SJCRH30 (cell line): ENCODE results near the gene LAPTM5. TPM values are rescaled to one million over a fixed set of nuclear protein-coding genes. Genes with fewer than 3 reads are reported as not detected.

Source experiments
- DNase-seq, 2 experiments: peaks; one replicate each; pipeline ENCODE4 v3.0.0-alpha.2; 2015 to 2020
- H3K27ac ChIP-seq: fragments of 250-450 bp; sonication (Bioruptor Pico); 2 replicates; pipeline ENCODE4 v1.5.1; 2020; ENCODE audit warnings: mild to moderate bottlenecking, moderate library complexity
- H3K27me3 ChIP-seq: fragments of 250-450 bp; sonication (Bioruptor Pico); 2 replicates; pipeline ENCODE4 v1.5.1; 2020; ENCODE audit warnings: mild to moderate bottlenecking, moderate library complexity
- H3K36me3 ChIP-seq: fragments of 250-450 bp; sonication (Bioruptor Pico); 2 replicates; pipeline ENCODE4 v1.5.1; 2020; ENCODE audit warnings: mild to moderate bottlenecking, moderate library complexity
- H3K4me1 ChIP-seq: fragments of 250-450 bp; sonication (Bioruptor Pico); 2 replicates; pipeline ENCODE4 v1.5.1; 2020; ENCODE audit warnings: mild to moderate bottlenecking, moderate library complexity
- H3K4me3 ChIP-seq: fragments of 250-450 bp; sonication (Bioruptor Pico); 2 replicates; pipeline ENCODE4 v1.5.1; 2020; ENCODE audit warnings: mild to moderate bottlenecking, moderate library complexity
- H3K9me3 ChIP-seq: fragments of 250-450 bp; sonication (Bioruptor Pico); replicated peaks from 2 replicates; pipeline ENCODE4 v1.5.1; 2020; ENCODE audit warnings: mild to moderate bottlenecking, moderate library complexity
- total RNA-seq: library from RNA; depleted of rRNA; stranded (reverse); fragments of >200 nt; shearing (Covaris generic); gene quantifications from 2 replicates; pipeline ENCODE4 v1.2.3, GENCODE V29; 2014

The LAPTM5 gene
- total RNA-seq, 1 experiment from 2014 or later: 34.9 TPM

DNA sequence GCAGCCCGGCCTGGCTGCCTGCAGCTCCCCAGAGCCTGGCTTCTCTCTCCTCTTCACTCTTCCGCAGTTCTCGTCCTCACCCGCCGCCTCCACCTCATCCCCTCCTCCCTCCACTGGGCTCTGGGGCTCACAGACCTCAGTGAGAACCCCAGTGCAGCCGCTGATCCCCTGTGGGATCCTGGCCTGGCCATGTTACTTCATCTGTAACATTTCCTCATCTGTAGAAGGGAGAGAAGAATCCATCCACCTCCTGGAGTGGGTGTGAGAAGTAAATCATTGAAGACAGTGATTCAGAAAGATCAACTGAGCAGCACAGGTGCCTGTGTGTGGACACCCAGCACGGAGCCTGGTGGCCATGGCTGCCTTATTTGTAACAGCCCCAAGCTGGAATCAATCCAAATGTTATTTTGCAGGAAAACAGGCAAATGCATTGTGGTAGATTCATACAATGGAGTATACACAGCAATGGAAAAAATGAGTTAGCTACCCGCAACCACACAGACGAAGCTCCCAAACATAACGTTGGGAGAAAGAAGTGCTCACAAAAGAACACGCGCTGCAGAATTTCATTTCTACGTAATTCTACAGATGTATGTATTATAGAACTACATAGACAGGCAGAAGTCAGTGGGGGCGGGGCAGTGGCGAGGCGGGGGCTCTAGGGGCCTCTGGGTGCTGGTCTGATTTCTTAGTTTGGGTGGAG, 8.7 kb downstream of the LAPTM5 start:
- Histone ChIP-seq H3K9me3 (no peaks in the 10 kb centered on the region), H3K36me3 (no peaks in the 10 kb centered on the region), H3K4me3 (no peak overlapping the region), H3K27ac (peak overlapping the region; percentile 41), H3K27me3 (no peaks in the 10 kb centered on the region), H3K4me1 (peaks cover 22% of the 10 kb centered on the region)
- no peak for DNase-seq

DNA sequence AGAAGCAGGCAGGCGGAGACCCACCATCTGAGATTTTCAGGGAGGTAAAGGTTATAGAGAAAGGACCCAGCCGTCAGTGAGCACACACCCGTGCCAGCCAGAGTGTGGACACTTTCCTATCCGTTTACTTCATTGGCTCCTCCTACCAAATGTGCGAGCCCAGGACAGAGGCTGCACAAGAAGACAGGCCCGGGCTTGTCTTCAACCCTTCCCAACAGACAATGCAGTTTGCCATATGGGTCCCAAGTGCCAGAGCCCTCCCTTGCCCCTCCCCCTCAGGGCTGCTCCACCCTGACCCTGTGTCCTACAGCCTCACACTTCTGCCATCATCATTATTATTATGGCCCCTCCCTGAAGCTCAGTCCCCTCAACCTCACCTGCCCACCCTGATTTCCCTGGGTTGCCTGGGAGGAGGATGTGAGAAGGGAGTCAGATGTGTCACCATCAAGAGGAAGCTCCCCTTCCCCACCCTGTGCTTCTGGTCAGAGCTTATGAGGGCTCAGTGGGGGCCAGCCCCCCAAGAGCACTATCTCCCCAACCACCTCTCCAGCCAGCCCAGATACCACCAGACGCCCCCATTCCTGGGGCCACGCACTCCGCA, 9.4 kb downstream of the LAPTM5 start:
- Histone ChIP-seq H3K4me3 (no peak overlapping the region), H3K27ac (peak overlapping the region; percentile 41), H3K27me3 (no peaks in the 10 kb centered on the region), H3K4me1 (peaks cover 23% of the 10 kb centered on the region), H3K9me3 (no peaks in the 10 kb centered on the region), H3K36me3 (no peaks in the 10 kb centered on the region)
- DNase-seq: peak; percentile 83 to 88

DNA sequence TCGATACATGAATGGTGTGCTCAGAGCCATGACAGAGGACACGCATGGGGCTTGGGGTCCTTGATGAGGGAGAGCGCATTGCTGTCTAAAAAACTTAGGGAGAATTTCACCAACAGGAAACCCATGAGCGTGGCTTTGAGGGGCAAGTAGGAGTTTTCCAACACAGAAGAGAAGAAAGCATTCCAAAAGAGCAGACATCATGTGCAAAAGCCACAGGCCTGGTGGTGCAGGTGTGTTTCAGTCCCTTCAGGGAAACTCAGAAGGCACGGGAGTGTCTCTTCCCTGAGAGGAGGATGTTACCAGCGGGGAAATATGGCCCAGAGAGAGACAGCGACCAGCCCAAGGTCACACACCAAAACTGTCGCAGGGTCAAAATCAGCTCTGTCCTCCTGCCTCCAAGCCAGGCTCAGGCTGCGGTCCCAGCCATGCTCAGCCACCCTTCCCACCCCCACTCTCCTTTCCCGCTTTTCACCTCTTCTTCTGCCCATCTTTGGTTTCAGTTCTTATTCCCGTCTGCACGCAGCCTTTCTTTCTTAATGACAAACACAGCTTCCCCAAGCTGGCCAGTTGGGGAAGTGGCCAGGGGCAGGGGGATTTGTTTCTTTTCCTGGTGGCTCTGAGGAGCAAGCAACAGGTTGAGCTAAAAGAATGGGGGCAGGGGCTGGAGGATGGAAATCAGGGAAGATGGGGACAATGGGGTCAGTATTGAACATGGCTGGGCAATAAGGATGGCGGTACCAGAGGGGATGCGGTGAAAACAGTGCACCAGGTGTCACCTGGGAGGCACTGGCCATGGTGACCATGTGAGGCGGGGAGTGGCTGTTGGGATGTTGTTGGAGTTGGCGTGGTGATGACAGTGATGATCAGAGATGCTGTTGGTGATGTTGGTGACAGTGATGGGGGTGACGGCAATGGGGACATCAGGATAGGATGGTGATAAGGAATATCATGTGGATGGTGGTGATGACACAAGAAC, 10.3 kb downstream of the LAPTM5 start:
- H3K27me3 ChIP-seq: no peaks in the 10 kb centered on the region
- no peaks in the 10 kb centered on the region for H3K9me3 ChIP-seq
- H3K4me3 ChIP-seq: no peak overlapping the region
- H3K27ac ChIP-seq: peak overlapping the region; percentile 41; the same call in 1 of the 2 replicates
- H3K36me3 ChIP-seq: no peaks in the 10 kb centered on the region
- peaks cover 26% of the 10 kb centered on the region for H3K4me1 ChIP-seq
- no peak for DNase-seq

DNA sequence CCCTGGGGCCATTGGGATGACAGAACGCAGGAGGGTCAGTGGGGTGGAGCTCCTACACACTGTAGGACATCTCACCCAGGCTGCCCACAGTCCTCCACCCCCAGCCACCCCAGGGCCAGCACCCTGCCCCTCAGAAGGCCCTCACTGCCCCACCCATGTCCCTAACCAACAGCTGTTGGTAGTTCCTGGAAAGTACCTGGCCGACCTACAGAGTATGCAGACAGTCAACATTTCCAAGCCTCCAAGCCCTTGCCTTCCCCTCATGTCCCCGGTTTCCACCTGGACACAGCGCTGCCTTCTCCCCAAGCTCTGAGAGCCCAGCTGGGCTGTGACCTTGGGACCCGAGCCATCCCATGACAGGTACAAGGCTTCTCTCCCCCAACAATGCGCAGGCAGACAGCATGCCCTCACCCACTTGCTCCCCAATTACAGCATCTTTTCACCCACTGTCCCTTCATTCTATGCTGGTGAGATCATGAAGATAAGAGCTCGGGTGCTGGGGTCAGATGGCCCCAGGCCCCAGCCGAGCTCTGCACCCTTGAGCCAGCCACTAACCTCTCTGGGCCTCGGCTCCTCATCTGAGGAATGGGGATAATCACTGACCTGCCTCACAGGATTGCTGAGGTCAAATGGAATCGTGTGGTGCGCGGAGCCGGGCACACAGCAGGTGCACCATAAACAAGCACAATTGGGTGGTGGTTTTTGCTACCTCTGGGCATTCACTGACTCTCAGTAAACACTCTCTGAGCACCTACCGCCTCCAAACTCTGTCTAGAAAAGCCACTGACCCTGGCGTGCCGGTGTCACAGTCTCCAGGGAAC, 11.2 kb downstream of the LAPTM5 start:
- H3K4me1 ChIP-seq: peaks cover 31% of the 10 kb centered on the region
- H3K4me3 ChIP-seq: no peak overlapping the region
- H3K36me3 ChIP-seq: no peaks in the 10 kb centered on the region
- no peaks in the 10 kb centered on the region for H3K27me3 ChIP-seq
- no peaks in the 10 kb centered on the region for H3K9me3 ChIP-seq
- DNase-seq: no peak
- no peak overlapping the region for H3K27ac ChIP-seq

DNA sequence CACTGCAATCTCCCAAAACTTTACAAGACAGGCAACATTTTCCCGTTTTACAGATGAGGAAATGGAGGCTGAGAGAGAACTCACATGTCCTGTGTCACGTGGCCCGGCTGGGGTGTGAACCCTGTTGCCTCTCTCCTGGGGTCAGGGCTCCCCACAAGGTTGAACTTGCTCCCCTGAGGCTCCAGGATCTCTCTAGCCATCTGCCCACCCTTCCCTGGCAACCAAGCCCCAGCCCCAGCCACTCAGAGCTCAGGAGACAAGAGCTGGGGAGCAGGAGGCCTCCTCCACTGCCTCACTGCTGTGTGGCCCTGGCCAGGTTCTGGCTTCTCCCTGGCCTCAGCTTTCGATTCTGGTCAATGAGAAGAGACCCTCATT, 11.8 kb downstream of the LAPTM5 start:
- Histone ChIP-seq H3K9me3 (no peaks in the 10 kb centered on the region), H3K4me1 (peaks cover 37% of the 10 kb centered on the region), H3K36me3 (no peaks in the 10 kb centered on the region), H3K27me3 (no peaks in the 10 kb centered on the region), H3K4me3 (no peak overlapping the region), H3K27ac (no peak overlapping the region)
- no peak for DNase-seq

DNA sequence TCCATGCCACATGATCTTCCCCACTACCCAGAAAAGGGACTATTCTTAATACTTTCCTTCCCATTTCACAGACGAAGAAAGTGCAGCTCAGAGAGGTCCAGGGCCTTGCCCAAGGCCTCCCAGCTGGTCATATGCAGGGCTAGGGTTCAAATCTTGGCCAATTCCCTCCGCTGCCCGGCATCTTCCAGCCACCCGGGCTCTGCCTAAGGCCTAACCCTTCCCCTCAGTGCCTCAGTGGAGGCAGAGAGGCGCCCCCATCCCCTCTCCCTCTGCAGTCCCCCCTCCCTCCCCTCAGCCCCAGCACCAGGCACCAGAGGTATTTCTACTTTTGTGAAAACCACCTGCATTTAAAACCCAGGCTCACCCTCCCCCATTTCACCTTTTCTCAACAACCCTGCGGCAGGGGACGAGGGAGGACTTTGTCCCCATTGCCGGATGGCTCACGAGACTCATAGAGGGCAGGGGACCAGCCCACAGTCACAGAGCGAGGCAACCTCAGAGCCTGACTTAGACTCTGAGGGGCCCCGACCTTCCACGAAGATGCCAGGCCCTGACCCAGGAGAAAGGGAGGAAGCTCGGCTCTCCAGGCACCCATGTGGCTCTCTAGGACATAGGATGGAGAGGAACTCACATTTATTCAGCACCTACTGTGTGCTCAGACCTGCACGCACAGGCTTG, 12.3 kb downstream of the LAPTM5 start:
- no peaks in the 10 kb centered on the region for H3K27me3 ChIP-seq
- peaks cover 42% of the 10 kb centered on the region for H3K4me1 ChIP-seq
- DNase-seq: no peak
- no peak overlapping the region for H3K27ac ChIP-seq
- no peaks in the 10 kb centered on the region for H3K9me3 ChIP-seq
- H3K36me3 ChIP-seq: no peaks in the 10 kb centered on the region
- H3K4me3 ChIP-seq: no peak overlapping the region

DNA sequence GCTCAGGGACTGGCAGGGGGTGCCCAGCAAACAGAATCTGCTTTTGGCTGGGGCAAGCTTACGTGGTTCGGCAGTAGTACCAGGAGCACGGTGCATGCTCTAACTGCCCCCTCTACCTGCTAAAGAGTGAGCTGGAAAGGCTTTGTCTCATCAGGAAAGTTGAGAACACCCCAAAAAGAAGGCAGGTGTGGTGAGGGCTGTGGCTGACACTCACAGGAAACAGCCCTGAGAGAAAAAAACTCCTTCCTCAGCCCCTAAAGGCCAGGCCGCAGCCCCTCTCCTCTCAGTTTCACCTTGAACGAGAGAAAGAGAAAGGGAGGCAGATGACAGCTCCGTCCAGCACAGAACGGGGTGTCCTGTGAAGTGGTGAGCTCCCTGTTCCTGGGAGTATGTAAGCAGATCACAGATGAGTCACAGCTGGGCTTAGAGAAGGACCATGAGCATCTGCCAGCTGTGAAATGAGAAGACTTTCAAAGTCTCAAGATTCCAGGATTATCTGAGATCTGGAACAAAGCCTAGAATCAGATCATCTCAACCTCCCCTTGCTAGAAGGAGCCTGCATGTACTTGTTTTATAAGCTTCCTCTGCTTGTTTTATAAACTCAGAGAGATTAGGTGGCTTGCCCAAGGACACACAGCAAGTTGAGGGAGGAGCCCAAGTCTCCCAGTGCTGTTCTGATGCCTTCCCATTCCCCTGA, 13.4 kb downstream of the LAPTM5 start:
- H3K27me3 ChIP-seq: no peaks in the 10 kb centered on the region
- H3K36me3 ChIP-seq: no peaks in the 10 kb centered on the region; the same call in 1 of the 2 replicates
- H3K4me1 ChIP-seq: peaks cover 45% of the 10 kb centered on the region
- H3K4me3 ChIP-seq: no peak overlapping the region
- no peaks in the 10 kb centered on the region for H3K9me3 ChIP-seq
- DNase-seq: no peak
- no peak overlapping the region for H3K27ac ChIP-seq

DNA sequence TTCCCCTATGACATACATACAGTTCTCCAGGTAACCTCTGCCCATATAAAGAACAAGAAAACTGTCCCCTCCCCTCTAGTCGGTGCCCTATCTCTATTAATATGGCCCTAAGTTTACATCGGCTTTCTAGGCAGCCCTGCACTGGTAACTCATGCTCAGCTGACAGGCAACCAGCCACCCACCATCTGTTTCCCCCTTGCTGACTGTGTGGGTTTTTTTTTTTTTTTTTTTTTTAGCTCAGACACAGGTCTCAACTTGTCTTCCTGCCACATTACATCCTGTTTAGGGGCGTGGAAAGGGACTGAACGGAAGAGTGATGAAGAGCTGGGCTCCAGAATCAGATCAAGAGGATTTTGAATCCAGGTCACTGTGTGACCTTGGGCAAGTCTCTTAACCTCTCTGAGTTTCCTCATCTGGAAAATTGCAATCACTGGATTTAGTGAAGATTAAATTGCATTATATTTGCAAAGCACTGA, 14.0 kb downstream of the LAPTM5 start:
- H3K9me3 ChIP-seq: no peaks in the 10 kb centered on the region
- no peaks in the 10 kb centered on the region for H3K27me3 ChIP-seq
- H3K36me3 ChIP-seq: peaks cover 5% of the 10 kb centered on the region
- DNase-seq: peak; percentile 77 to 82
- peaks cover 40% of the 10 kb centered on the region for H3K4me1 ChIP-seq
- no peak overlapping the region for H3K27ac ChIP-seq
- H3K4me3 ChIP-seq: no peak overlapping the region

DNA sequence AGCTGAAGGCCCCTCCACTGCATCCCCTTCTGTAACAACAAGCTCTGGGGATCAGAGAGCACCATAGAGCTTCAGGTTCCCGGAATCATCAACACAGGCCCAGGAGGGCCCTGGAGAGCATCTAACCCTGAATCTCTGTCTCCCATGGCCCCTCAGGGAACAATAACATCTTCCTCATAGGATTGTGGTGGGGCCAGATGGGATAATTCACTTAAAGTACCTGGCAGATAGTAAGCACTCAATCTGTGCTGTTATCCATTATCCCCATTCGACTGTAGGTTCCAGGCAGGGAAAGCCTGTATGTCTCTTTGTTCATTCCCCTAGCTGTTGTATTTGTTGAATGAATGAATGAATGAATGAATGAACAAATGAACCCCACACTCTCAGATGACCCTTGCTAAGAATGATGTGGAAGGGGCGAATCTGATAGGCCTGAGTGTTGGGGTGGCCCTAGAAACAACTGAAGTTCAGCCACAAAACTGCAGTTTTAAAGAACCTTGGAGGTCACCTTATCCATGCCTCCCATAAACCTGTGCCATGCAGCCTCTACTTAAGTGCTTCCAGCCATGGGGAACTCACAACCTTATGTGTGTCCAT, 14.5 kb downstream of the LAPTM5 start:
- Histone ChIP-seq H3K36me3 (peaks cover 10% of the 10 kb centered on the region), H3K27me3 (no peaks in the 10 kb centered on the region), H3K9me3 (no peaks in the 10 kb centered on the region), H3K4me3 (no peak overlapping the region), H3K4me1 (peaks cover 34% of the 10 kb centered on the region), H3K27ac (no peak overlapping the region)
- no peak for DNase-seq

DNA sequence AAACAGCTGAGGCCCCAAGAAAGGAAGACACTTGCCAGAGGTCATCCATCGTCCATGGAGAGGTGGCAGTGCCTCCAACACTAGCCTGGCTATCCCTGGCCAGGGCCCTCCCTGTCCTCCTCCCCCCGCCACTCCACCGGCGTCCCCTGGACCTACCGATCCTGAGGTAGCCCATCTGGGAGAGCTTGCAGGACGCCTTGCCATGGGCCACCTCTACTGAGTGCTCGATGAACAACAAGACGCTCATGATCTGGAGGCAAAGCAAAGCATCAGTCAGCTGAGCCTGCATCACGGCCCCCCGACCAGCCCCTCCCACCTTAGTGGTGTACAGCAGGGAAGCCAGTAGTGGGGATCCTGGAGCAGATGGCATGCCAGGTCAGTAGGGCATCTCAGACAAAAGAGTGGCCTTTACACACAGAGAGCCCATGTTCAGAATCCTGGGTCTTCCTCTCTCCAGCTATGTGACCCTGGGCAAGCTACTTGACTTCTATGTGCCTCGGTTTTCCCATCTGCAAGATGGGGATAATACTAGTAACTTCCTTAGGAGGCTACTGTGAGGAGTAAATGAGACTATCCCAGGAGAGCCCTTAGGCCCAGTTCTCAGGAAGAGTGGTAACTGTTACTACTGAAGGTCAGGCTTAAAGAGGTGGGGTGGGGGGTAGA, 15.1 kb downstream of the LAPTM5 start:
- Histone ChIP-seq H3K27me3 (no peaks in the 10 kb centered on the region), H3K36me3 (peaks cover 12% of the 10 kb centered on the region), H3K27ac (no peak overlapping the region), H3K4me3 (no peak overlapping the region), H3K9me3 (no peaks in the 10 kb centered on the region), H3K4me1 (peaks cover 28% of the 10 kb centered on the region)
- DNase-seq: no peak

DNA sequence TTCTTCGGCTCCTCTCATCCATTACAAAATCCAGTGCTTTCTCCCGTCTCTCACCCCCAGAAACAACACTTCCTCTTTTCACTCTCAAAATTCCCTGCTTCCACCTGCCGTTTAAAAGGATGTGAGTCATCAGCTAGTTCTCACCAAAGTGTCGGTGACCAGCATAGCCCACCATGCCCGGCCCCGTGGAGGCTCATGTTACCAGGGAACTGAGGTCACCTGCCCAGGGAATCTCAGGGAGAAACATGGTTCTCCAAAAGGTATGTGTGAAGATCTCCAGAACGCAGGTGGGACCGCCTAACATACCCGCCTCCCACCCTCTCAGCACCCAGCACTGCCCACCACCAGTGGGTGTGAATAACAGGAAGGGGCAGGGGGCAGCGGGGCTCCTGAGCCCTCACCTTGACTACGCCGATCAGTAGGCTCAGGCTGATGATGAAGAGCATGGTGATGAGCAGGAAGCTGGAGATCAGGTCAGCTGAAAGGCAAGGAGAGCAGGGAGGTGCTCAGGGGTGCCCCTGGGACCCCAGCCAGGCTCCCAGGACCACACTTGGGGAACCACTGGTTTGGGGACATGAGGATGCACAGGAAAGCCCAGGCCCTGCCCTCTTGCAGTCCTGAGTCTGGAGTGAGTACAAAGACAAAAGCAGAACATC, 16.2 kb downstream of the LAPTM5 start:
- DNase-seq: peak; percentile 63 to 75
- Histone ChIP-seq H3K36me3 (peaks cover 12% of the 10 kb centered on the region), H3K27me3 (no peaks in the 10 kb centered on the region), H3K4me1 (peaks cover 26% of the 10 kb centered on the region), H3K27ac (peak overlapping the region; percentile 44), H3K4me3 (no peak overlapping the region), H3K9me3 (no peaks in the 10 kb centered on the region)
